ENCODE results near the gene GNG14. TPM values are rescaled to one million over a fixed set of nuclear protein-coding genes. Genes with fewer than 3 reads are reported as not detected.

GNG14 gene
- total RNA-seq, 2 experiments from 2014 or later: not detected

DNA sequence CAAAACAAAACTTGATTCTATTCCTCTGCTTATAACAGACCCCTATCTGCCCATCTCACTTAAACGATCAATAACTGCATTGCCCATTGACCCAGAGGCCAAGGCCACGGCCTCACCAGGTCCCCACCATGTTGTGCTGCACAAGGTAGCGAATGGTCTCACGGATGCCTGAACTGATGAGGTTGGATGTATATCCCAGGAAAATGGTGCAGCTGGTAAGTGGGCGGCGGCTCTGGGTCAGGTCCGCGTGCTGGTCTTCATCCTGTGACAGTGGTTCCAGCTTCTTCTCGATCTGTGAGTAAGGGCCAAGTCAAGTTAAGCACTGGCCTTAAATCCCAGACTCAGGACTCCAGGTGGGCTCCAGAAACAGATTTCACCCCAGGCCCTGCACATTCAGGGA lies 7.8 kb upstream of the GNG14 start:
- CTCF ChIA-PET: interaction anchor here (0.9 to 3.2 kb wide), 3 partner anchors 8 to 168 kb away, joined by 3 to 20 read pairs (median 10); no protein-coding TSS in a partner anchor
- ATAC-seq (no peak), DNase-seq (no peak)
- intact Hi-C loops (cut with micrococcal nuclease): no loop called here
- TF ChIP-seq, protein P1, sequence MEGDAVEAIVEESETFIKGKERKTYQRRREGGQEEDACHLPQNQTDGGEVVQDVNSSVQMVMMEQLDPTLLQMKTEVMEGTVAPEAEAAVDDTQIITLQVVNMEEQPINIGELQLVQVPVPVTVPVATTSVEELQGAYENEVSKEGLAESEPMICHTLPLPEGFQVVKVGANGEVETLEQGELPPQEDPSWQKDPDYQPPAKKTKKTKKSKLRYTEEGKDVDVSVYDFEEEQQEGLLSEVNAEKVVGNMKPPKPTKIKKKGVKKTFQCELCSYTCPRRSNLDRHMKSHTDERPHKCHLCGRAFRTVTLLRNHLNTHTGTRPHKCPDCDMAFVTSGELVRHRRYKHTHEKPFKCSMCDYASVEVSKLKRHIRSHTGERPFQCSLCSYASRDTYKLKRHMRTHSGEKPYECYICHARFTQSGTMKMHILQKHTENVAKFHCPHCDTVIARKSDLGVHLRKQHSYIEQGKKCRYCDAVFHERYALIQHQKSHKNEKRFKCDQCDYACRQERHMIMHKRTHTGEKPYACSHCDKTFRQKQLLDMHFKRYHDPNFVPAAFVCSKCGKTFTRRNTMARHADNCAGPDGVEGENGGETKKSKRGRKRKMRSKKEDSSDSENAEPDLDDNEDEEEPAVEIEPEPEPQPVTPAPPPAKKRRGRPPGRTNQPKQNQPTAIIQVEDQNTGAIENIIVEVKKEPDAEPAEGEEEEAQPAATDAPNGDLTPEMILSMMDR (IDR thresholded peaks at IDR 0.05): no peak
- POLR2A ChIA-PET: interaction anchor here (0.6 to 4.5 kb wide), 7 partner anchors 11 to 191 kb away, joined by 3 to 38 read pairs (median 3); partner anchors contain the start of genes FBXW9, MAN2B1 and WDR83
- Mint-ChIP-seq H3K4me3 (peak overlapping the region; percentile 93), H3K27ac (no peak overlapping the region), H3K9me3 (no peaks in the 10 kb centered on the region), H3K36me3 (ENCODE audit: low read depth) (peaks cover 34% of the 10 kb centered on the region), H3K27me3 (no peaks in the 10 kb centered on the region), H3K4me1 (ENCODE audit: low read depth) (peaks cover 26% of the 10 kb centered on the region)

DNA sequence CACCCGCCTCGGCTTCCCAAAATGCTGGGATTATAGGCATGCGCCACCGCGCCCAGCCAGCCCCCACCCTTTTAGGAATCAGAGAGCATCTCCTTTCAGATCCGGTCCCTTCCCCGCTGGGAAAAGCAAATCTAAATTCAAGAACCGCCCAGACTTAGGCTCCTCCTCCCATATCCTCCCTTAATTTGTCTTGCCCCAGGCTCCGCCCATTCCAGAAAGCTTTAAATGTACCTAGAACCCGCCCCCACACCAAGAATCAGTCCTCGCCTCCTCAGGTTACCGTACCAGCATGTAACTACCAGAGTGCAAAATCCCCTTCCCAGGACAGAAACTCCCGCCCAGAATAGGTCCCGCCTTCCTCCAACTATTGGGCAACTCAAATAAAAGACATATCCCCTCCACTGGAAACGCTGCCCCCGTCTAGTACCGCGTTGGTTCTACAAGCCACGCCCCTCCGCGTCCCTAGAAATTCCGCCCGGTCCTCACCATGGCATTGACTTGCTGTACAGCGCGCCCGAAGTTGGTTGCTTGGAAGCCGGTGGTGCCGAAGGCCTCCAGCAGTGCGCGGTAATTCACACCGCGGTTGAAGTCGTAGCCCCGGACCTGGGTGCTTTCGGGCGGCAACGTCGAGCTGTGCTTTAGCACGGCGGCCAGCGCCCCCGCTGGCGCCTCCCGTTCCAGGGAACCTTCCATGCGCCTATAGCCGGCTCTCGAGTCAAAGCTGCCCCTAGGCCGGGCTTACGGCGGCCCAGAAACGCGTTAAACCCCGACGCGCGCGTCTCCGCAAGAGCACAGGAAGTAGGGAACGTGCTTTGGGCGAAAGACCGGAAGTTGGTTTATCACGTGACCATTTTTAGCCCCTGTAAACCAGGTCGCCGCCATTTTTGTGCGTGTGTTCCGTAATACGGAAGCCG lies 6.5 kb upstream of the GNG14 start, which contains the start of gene DHPS:
TSS of gene DHPS (minus strand) at position 807 of the 914 bp plus-strand sequence. CDS start at position 693, 114 bp downstream.
- TF ChIP-seq, protein P1 (IDR thresholded peaks at IDR 0.05): no peak
- DNase-seq (peak; percentile 97), ATAC-seq (peak; percentile 89)
- peaks cover 25% of the 10 kb centered on the region for H3K4me1 Mint-ChIP-seq (ENCODE audit: low read depth)
- ChIA-PET CTCF (interaction anchor here (1.4 to 3.2 kb wide), 3 partner anchors 9 to 167 kb away, joined by 3 to 20 read pairs (median 10); no protein-coding TSS in a partner anchor), POLR2A (interaction anchor here (0.5 to 3.7 kb wide), 16 partner anchors 9 to 282 kb away, joined by 3 to 38 read pairs (median 4); partner anchors contain the start of genes FBXW9, GET3, MAN2B1 and TNPO2)
- H3K36me3 Mint-ChIP-seq (ENCODE audit: low read depth): peaks cover 25% of the 10 kb centered on the region
- H3K27ac Mint-ChIP-seq: peak within 1 kb of the TSS; percentile 94
- intact Hi-C loops (cut with micrococcal nuclease): no loop called here
- H3K9me3 Mint-ChIP-seq: no peaks in the 10 kb centered on the region
- no peaks in the 10 kb centered on the region for H3K27me3 Mint-ChIP-seq
- H3K4me3 Mint-ChIP-seq: peak within 1 kb of the TSS; percentile 93

DNA sequence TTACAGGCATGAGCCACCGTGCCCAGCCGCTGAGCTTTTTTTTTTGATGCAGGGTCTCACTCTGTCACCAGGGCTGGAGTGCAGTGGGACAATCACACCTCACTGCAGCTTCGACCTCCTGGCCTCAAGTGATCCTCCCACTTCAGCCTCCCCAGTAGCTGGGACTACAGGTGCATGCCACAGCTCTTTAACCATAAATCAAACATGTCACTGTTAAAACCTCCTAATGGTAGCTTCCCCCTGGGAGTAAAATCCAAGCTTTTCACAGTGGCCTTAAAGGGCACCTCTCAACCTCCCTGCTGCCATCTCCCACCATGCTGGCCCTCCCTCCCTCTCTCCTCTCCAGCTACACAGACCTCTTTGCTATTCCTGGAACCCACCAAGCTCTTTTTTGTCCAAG lies 2.0 kb upstream of the GNG14 start:
- Mint-ChIP-seq H3K4me3 (no peak overlapping the region), H3K27me3 (no peaks in the 10 kb centered on the region), H3K9me3 (no peaks in the 10 kb centered on the region), H3K4me1 (ENCODE audit: low read depth) (peaks cover 4% of the 10 kb centered on the region), H3K27ac (no peak overlapping the region), H3K36me3 (ENCODE audit: low read depth) (peaks cover 9% of the 10 kb centered on the region)
- DNase-seq (no peak), ATAC-seq (no peak)
- ChIA-PET POLR2A (interaction anchor here (1.2 to 5.3 kb wide), 6 partner anchors 9 to 32 kb away, joined by 3 to 35 read pairs (median 3); partner anchors contain the start of gene FBXW9), CTCF (interaction anchor here (0.8 to 1.6 kb wide), 4 partner anchors 14 to 52 kb away, joined by 3 to 4 read pairs (median 4); no protein-coding TSS in a partner anchor)
- intact Hi-C loops (cut with micrococcal nuclease): no loop called here
- TF ChIP-seq, protein P1 (IDR thresholded peaks at IDR 0.05): no peak

DNA sequence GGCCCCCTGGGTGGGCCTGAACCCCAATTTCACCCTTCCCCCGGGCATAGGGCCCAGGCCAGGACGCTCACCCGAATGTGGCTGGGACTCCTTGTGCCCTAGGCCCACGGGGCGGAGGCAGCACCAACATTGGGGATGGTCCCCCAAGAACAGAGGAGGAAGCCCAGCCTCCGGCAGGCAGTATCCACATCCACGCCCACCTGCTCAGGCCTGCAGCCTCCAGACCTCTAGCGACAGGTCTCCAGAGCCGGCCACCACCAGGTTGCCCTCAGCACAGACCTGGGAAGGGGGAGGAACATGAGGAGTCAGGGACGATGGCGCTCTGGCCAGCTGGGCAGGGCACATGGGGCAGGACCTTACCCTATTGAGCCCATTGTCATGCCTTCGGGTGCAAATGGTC lies 1.2 kb downstream of the GNG14 start:
- intact Hi-C loops (cut with micrococcal nuclease): no loop called here
- H3K9me3 Mint-ChIP-seq: no peaks in the 10 kb centered on the region

More for the DNA sequence above, 1.2 kb downstream of the GNG14 start:
- H3K27ac Mint-ChIP-seq: no peak overlapping the region
- ATAC-seq: no peak
- TF ChIP-seq, protein P1 (IDR thresholded peaks at IDR 0.05): no peak
- POLR2A ChIA-PET: no interaction called here
- no peaks in the 10 kb centered on the region for H3K27me3 Mint-ChIP-seq
- H3K4me3 Mint-ChIP-seq: no peak overlapping the region
- no peaks in the 10 kb centered on the region for H3K4me1 Mint-ChIP-seq (ENCODE audit: low read depth)
- H3K36me3 Mint-ChIP-seq (ENCODE audit: low read depth): peaks cover 5% of the 10 kb centered on the region
- CTCF ChIA-PET: interaction anchor here (1.5 kb wide), 1 partner anchor 68 kb away, joined by 3 read pairs; no protein-coding TSS in a partner anchor
- DNase-seq: no peak
